Suppressor macrophage (primary cell): ENCODE results near the gene GPNMB.
"Not testable (repeated sequence)": the region's sequence is repeated elsewhere in the genome, so short reads cannot be mapped to it uniquely, and the experiment has no call there.

Experiments used
- DNase-seq, 4 experiments: peaks; one replicate each; pipeline ENCODE4 v3.0.0-alpha.2; 2020 to 2022
- total RNA-seq, 17 experiments: gene quantifications; one replicate each; lab custom pipeline; 2026; ENCODE audit warnings: mixed read lengths in 6 of 17, inconsistent platforms in 3 of 17; lab: John Stamatoyannopoulos, UW

GPNMB gene
- total RNA-seq, result 1,998 to 5,014 (median 2,822) reads per million in 17 experiments

DNA sequence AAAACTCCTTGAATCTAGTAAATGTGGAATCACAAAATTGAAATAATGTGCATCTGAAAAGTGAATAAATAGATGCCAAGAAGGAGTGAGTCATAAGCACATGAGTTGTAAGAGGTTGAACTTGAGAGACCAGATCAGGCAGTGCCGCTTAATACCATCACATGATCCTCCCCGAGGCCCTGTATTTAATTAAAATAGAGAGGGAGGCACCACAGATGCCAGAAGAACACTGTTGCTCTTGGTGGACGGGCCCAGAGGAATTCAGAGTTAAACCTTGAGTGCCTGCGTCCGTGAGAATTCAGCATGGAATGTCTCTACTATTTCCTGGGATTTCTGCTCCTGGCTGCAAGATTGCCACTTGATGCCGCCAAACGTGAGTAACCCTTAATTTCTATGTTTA is at the start of gene GPNMB:
Gene GPNMB (plus strand): TSS at position 221 of the 400 bp plus-strand sequence. CDS start 83 bp downstream, at position 304.
- peak; percentile 83 to 93 (median 88) for DNase-seq

DNA sequence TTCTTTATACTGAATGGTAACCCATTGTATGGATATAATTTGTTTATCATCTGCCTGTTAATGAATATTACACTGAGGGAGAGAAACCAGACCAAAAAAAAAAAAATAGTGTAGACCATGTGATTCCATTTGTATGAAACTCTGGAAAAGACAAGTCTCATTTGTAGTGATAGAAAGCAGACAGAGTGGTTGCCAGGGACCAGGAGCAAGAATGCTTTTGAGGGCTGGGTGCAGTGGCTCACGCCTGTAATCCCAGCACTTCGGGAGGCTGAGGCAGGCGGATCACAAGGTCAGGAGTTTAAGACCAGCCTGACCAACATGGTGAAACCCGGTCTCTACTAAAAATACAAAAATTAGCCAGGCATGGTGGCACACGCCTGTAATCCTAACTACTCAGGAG is 48.8 kb upstream of the GPNMB start:
- not testable (repeated sequence) for DNase-seq

DNA sequence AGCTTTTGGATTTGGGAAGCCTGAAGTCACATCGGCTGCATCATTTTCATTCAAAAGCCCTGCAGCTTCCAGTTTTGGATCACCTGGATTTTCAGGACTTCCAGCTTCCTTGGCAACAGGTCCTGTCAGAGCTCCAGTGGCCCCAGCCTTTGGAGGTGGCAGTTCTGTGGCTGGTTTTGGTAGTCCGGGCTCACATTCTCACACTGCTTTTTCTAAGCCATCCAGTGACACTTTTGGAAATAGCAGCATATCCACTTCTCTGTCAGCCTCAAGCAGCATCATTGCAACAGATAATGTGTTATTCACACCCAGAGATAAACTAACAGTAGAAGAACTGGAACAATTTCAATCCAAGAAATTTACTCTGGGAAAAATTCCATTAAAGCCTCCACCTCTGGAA is 46.2 kb upstream of the GPNMB start:
- DNase-seq, result no peak

DNA sequence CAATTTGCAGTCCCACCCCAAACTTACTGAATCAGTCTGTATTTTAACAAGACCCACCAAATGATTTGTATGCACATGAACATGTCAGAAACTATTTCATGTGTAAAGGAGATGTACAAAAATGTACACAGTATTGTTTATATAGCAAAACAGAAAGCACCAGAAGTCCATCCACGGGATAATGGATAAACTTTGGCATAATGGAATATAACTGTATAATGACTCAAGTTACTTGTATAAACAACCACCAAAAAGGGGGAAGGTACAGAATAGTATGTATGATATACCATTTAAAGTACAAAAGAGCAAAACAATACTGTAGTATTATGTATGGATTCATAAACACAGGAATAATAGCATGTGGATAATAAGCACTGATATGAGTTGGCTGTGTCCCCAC is 42.3 kb upstream of the GPNMB start:
- DNase-seq, result no peak

DNA sequence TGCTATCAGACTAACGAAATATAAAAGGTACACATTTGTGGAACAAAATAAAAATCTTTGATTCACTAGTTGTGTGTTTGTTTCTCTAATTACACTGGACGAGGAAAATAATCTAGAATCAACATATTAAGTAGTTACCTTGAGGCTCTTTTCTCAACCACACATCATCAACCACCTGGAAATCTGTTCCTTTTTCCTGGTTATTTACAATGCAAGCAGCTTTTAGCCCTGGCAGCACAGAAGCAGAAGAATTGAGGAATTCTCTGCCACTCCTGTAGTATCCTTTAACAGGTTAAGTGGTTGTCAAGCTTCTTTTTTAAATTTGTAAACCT is 41.0 kb upstream of the GPNMB start:
- DNase-seq, result no peak

DNA sequence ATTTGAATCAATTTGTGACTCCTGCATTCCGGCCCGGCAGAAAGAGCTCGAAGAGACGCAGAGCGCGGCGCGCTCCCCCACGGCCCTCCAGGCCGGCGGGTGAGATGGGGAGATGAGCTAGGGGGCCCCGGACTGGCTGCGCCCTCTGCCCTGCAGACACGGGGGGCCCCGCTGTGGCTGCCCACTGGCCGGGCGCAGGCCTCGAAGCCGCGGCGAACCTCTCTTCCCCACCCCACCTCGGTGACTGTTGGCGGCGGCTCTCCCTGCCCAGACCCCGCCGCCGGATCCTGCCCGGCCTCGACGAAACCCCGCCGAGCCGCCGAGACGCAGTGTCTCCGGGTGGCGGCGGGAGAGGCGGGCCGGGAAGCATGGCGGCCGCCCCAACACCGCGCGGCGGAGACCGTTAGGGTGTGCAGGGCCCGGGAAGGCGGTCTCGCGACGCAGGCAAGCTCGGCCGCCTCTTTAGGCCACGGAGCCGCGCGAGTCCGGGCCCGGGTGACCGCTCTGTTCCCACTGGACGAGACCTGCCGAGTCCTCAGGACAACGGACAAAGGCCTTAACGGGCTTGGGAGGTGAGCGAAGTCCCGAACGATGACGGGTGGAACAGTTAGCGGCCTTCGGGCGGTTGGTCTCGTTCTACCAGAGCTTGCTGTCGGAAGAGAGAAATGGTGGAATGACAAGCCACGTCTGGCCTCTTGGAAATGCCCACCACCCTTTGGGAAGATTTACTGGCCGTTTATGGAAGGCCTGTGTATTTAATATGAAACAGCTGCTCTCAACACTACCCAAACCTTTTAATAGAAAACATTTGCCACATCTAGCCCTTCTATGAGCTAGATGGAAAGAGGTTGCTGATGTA is 40.4 kb upstream of the GPNMB start:
- DNase-seq, result peak in 3 of 4 experiments; percentile 17 to 52 (median 39)

DNA sequence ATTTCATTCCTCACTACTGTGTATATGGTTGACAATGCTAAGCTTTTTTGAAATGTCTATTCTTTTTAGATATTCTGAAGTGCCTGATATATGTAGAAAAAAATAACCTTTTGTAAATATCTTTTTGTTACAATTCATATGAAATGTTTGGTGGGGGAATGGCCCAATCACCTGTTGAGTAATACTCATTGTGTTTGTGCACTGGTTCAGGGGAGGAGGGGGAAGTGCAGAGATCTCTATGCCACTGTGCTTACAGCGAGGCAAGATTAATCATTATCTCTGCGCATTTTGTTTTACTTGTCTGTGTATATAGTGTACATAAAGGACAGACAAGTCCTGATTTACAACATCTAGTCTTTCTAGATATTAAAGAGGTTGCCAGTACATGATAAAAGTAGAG is 39.6 kb upstream of the GPNMB start:
- DNase-seq, result peak; percentile 42 to 71 (median 62)

DNA sequence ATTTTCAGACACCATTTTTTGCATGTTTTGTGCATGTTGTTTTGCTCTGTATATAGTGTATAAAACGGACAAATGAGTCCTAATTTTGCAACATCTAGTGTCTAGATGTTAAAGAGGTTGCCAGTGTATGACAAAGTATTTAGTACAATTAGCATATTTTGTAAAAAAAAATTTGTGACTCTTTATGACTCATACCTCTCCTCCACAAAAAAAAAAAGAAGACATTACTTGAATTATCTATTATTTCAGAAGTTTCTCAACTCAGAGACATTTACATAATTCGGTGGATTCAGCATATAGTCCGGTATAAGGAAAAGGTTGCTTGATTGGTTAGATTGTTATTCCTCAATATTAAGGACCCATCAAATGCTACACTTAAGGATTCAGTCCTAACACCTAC is 38.7 kb upstream of the GPNMB start:
- DNase-seq, result peak in 2 of 4 experiments; percentile 54 to 69

DNA sequence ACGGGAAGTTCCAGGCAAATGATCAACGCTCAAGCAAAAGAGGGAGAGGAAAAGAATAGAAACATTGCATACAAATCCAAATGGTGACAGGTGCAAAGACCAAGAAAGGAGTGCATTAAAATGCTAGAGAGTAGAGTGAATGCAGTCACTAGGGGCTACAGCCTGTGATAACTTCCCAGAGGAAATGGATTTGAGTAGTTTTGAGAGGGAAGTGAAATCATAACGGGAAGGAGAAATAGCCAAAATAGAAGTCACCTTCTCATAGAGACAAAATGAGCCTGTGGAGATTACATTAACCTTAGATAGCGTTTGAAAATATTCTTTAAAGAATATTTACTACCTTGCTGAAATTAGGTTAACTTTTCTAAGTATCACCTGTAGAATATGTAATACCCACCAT is 38.3 kb upstream of the GPNMB start:
- peak in 3 of 4 experiments; percentile 38 to 72 (median 71) for DNase-seq

DNA sequence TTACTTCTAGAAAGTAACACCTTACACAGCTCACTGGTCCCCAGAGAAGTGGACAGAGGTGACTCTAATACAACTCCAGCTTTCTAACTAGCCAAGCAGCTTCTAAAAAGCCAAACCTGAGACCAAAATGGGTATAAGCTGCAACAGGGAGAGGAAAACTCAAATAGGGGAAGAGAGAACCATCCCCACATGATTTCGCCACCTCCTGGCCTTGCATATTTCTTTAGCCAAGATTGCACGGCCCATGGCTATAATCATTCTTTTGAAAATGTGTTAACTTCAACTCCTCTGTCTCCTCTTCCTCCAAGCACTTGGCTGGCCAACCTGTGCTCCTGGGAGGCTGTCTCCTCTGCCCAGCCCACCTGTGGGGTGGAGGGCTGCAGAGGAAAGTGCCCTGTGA is 36.1 kb upstream of the GPNMB start:
- peak; percentile 68 to 84 (median 74) for DNase-seq

DNA sequence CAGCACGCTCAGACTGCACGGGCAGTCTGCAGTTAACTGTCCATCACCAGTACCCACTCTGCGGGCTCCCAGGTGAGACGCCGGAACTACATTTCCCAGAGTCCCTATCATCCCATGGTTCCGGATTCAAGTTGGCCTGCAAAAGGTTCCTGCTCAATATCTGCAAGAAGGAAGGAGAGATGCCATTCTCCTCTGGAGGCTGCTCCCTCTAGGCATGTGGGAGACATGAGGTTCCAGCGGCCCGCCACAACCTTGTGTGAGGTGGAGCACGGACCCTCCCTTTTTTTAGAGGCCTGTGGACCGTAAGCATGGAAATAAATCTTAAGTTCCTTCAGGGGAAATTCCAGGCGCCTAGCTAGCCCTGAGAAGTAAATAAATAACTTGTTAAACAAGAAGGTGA is 35.0 kb upstream of the GPNMB start:
- DNase-seq, result no peak

DNA sequence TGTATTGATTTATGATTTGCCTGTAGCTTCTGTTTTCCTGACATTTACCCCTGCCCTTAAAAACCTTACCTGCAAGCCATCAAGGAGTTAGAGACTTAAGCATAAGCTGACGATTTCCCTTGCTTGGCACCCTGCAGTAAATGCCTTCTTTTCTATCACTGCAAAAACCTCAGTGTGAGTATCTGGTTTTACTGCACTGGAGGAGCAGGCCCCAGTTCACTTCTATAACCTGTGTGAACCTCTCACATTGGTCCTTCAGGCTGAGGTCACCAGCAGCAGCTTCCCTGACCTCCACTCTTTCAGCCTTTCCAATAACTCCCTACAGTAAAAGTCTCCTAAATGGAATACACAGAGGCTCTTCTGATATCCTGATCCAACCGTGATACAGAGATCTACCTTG is 34.2 kb upstream of the GPNMB start:
- DNase-seq, result no peak

DNA sequence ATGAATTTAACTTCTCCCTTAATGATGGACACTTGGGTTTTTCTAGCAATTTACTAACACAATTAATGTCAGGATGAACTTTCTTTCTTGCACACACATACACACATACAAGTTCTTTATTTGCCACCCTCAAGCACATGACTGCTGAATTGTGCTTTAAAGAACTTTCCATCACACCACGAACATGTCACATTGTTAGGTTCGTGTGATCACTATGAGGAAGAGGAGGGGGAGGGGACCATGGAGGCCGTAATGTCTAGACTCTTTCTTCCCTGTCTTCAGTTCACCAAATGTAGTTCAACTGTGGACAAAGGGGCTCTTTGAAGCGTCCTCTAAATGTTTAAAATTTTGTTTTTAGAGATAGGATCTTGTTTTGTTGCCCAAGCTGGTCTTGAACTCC is 33.7 kb upstream of the GPNMB start:
- peak; percentile 67 to 87 (median 80) for DNase-seq

DNA sequence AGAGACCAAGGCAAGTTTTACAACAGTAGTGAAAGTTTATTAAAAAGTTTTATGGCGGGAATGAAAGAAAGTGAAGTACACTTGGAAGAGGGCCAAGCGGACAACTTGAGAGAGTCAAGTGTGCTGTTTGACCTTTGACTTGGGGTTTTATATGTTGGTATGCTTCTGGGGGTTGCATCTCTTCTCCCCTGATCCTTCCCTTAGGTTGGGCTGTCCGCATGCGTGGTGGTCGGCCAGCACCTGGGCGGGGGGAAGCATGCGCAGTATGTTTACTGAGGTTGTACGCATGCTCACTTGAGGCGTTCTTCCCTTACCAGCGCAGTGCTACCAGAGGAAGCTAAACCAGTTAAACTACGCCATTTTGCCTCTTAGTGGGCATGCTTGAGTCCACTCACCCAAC is 32.8 kb upstream of the GPNMB start:
- no peak for DNase-seq

DNA sequence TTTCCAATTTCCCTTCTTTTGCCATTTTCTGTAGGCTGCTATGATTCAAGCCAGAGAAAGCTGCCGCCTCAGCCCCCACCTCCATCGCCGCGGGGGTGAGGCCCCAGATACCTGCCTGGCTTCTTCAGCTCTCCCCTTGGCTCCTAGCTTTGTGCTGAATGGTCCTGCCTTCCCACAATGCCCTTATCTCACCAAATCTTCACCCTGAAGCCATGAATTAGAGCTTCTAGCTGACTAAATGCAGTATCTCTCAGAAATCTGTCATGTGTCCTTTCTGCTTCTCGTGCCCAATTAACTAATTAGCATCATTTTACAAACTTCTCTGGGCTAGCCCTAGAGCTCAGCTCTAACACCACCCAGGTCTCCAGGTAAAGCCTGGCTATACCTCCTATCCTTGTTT is 32.2 kb upstream of the GPNMB start:
- no peak for DNase-seq

DNA sequence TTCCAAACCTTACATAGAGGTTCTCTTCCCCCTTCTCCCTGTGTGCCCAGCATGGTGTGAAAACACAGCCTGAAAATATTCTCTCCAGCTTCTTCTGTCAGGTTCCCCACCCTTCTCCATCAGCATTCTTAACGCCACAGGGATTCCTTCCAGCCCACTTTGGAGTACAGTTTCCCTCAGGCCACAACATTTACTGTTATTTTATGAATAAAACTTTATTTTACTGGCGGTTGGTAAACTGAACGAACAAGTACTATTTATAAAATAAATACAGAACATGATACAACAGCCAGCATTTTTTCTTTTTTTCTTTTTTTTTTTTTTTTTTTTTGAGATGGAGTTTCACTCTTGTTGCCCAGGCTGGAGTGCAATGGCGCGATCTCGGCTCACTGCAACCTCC is 31.6 kb upstream of the GPNMB start:
- DNase-seq, result no peak

DNA sequence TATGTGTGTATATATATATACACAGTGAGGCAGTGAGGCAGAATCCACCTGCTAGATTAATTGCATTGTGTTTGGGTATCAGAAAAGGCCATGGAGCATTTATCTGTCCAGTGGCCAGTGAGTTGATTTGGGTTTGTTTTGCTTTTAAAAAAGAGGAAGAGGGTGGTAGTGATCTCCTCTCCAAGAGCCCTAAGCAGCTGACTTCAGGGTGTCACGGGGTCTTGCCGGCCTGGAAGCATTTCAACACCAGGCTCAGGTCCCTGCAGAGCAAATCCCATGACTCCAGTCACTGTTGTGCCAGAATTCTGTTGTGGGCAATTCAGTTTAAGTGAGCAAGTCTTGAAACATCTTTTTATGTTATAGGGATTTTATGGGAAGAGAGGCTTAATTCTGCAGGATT is 30.6 kb upstream of the GPNMB start:
- peak; percentile 89 to 97 (median 95) for DNase-seq

DNA sequence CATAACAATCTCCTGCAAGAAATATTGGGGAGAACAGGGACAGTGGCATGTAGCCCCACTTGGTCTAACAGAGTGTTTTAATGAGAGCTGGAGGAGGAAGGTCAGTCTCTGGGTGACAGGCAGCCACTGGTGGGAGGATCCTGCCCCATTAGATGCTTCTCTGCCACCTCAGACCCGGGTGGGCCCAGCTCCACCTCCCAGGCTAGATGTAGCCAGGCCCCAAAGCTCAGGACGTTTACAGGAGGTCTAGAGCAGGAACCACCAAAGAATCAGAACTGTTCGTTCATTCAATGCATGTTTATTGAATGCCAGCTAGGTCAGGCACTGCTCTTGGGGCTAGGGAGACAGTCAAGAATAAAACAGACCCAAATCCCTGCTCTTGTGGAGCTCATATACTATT is 28.4 kb upstream of the GPNMB start:
- no peak for DNase-seq

DNA sequence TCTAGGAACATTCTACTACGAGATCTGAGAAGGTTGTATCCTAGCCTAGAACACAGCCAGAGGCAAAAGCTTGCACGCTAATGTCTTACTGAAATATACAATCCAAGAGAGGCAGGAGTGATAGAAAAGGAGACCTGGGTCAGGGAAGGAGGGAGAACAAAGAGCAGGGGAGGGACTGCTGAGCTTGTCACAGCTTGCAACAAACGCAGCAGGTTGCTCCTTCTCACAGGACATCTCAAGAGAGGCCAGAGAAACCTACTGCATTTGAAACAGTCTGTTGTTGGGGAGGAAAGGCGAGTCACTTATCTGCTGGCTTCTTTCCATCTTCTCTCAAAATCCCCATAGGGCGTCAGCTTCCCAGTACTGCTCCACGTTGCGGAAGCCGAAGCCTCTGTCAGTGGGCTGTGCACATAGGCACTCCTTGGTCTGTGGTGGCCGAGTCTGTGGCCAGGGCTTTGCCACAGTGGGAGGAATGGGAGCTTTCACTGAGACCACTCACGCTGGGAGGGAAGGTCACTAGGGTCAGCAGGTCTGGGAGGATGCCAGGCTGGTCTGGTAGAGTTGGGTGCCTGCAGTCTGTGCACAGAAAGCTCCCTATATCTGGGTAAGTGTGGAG is 25.8 kb upstream of the GPNMB start:
- no peak for DNase-seq

DNA sequence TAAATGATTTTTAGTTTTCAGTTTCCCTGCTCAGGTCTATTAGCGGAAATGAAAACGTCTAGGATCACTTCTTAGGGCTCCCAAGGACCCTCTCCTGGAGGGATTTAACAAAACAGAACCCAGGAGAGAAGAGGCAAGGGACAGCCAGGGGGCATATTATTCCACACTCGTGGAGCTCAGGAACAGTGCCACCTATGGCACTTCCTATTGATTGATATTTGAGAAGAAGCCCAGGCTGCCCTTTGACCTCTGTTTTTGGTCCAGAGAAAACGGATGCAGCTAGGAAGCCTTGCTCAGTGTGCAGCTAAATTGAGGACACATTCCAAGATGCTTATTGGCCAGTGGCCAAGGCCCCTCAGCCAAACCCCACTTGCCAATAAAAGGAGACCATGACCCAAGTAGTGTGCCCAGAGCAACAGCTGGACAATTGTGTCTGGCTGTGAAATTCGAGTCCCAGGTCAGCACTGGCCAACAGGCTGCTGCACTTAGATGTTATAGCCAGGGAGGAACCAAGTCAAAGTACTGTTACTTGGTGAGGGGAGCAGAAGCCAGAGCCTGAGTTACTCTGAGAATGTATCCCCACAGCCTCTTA is 24.0 kb upstream of the GPNMB start:
- DNase-seq, result no peak

DNA sequence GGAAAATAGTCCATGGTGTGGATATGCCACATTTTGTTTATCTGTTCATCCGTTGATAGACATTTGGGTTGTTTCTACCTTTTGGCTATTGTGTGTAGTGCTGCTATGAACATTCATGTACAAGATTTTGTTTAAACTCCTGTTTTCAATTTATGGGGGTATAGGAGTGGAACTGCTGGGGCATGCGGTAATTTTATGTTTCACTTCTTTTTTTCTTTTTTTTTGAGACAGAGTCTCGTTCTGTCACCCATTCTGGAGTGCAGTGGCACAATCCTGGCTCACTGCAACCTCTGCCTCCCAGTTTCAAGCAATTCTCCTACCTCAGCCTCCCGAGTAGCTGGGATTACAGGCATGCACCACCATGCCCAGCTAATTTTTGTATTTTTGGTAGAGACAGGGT is 22.2 kb upstream of the GPNMB start:
- DNase-seq, result not testable (repeated sequence)

DNA sequence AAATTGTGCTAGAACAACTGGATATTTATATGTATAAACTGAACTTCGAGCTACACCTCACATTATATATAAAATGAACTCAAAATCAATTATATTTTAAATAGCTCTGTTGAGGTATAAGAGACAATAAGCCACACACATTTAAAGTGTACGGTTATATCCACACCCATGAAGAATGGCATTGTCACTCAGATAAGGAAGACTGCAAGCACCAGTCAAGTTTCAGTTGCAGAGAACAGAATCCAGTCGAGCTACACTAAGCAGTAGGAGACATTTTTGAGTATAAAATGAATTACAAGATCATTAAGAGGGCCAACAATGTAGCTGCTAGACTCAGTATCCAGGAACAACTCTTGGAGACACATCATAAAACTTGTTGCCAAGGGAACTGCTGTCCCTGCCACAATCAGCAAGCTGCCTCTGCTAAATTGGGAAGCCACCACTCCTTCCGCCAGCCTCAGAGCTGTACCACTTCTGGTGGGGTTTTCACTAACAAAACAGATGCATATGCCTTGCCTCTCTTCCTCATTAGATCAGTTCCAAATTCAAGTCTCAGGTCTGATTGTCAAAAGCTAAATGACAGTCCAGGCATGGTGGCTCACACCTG is 19.6 kb upstream of the GPNMB start:
- peak in 1 of 4 experiments; percentile 27 for DNase-seq

DNA sequence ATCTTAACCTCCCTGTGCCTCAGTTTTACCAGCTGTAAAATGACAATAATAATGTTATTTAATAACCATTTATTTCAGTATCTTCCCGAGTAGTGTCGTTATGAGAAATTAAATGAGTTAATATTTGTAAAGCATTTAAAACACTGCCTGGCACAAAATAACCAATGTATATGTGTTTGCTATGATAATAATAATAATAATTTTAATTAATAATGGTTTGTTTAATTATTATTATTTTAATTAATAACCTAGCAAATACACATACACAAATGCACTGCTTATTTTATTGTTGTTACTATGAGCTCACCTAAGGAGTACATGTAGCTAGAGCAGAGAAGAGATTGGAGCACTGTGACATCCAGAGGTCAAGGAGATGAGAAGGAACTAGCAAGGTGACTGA is 18.2 kb upstream of the GPNMB start:
- DNase-seq, result no peak
